HG03139 (cell line): ENCODE results near the gene PALD1.
"Not testable (repeated sequence)": the region's sequence is repeated elsewhere in the genome, so short reads cannot be mapped to it uniquely, and the experiment has no call there.

Source experiments
- ATAC-seq: cut with Tn5 transposase; IDR thresholded peaks from one replicate; pipeline ENCODE4 v1.9.1; 2021; ENCODE audit not compliant: unreplicated experiment

The PALD1 gene

DNA sequence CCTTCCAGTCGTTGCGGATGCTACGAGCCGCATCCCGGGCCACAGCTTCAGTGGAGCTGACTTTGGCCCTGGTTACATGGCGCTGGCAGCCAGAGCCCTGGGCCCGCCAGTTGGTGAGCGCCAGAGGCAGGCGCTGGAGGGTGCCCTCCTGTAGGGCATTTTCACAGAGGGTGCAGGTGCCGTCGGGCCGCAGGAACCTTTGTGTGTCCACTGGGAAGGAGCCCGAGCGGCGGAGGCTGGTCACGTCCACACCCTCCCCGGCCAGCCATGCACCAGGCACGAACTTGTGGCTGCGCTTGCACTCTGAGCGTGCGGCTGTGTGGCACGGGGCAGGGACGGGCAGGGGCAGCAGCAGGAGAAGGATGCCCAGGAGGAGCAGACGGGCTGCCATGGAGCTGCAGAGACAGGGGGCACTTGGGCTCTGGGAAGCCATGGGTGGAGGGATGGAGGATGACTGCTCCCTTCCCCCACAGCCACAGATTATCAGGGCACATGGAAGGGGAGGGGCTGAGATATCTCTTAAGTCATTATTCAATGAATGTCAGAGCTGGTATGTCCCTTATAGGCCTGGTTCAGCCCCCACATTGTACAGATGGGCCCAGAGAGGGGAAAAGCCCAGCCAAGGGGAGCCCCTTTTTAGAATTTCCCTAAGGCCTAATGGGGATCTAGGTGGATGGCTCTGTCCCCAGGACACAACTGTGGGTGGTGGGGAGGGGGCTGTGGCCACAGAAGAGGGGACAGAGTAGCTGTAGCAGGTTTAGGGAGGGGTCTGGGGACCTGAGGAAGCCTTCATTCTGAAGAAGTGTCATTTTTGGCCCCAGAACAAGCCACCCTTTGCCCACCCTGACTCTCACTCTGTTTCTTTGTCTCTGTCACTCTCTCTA is 122.2 kb downstream of the PALD1 start:
- no peak for ATAC-seq

DNA sequence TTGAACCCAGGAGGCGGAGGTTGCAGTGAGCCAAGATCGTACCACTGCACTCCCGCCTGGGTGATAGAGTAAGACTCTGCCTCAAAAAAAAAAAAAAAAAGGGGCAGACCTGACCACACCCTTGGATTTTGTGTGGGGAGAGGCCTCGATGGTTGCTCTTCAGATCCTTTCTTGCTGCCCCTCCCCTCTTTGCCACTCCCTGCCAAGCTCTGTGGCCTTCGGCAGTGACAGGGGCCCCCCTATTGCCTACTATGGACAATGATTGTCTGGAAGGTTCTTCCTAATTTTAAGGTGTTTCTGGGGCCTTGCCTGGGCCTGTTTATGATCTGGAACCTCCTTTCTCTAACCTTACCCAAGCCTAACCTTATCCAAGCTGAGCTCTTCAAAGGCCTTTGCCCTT is 123.2 kb downstream of the PALD1 start:
- no peak for ATAC-seq

DNA sequence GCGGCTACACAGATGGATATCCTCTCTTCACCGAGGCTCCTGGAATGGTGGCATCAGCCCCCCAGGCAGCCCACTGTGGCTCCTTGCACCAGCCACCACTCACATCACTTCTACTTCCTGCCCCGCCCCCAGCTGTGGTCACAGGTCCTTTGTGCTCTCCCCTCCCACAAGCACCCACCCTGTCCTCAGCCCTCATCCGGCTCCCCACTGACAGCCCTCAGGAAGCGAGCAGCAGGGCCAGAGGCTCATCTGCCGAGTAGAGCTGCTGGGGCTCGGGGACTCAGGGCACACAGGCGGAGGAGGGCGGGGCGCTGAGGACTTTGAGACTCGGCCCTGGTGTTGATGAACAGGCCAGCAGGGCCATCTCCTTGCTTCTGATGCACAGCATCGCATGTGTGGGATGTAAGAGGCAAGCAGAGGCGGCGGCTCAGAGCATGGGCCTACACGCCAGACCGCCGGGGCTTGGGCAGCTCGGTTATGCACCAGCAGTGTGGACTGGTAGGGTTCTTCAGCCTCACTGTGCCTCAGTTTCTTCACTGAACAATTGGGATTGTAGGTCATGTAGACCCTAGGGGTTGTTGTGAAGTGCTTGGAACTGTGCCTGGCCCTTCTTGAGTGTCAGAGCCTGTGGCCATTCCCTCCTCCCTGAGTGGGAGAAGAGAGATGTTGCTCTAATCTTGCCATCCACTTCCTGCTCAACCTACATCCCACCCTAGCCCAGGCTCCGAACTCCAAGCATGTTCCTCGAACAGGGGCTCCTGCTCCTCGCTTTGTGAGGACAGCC is 124.3 kb downstream of the PALD1 start, which contains the start of gene PRF1:
TSS of gene PRF1 (minus strand) at position 77 of the 784 bp plus-strand sequence. CDS start 1,839 bp downstream, outside the sequence.
- ATAC-seq: no peak

DNA sequence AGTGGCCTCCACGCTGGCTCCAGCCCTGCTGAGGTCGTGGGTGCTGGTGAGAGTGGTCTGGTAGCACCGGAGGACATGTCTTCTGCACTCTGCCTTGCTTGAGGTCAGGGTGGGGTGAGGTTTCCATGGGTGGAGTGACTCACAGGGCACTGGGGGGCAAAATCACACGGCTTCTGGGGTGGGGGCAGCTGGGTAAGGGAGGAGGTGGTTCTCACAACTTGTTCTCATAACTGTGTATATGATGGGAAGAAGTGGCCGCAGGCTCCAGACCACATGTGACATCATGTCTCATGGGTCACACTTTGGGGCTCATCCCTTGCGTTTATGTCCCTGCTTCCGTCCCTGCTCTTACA is 124.9 kb downstream of the PALD1 start:
- no peak for ATAC-seq

DNA sequence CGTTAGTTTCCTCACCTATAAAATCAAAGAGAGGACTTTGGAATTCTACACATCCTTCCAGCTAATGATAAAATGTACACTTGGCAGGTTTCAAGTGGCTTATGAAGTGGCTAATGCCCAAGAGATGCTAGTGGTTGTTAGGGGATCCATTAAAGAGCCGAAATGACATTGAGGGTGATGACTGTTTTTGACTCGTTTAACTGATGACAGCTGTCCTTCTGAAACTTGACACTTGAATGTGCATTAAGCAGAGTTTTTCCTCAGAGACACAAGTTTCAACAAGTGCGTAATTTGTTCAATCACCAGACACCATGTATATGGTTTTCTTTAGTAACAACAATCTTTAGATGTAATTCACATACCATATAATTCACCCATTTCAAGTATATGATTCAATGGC is 125.5 kb downstream of the PALD1 start:
- ATAC-seq: no peak

DNA sequence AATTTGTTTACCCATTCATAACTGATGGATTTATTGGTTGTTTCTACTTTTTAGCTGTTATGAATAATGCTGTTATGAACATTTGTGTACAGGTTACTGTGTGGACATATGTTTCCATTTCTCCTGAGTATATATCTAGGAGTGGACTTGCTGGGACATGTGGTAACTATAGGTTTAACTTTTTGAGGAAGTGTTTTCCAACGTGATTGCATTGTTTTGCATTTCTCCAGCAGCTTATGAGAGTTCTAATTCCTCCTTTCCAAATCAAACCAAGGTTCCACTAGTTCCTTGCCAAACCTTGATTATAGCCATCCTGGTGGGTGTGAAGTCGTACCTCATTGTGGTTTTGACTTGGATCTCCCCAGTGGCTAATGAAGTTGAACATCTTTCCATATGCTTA is 126.6 kb downstream of the PALD1 start:
- no peak for ATAC-seq

DNA sequence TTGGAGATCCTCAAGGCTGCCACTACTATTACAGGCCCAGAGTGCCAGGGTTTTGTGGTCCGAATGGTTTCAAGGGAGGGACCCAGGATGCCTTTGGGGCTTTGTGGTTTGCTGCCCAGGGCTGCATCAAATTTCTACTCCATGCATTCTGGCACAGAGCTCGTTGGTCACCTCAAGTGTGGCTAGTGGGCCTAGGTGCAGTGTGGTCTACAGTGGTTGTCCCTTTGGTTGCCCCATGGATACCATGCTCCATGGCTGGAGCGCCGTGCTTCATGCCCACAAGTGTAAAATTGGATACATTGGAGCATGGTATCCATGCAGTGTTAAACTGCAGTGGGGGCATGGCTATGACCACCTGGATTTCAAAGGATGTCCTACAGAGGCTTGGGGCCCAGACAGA is 129.4 kb downstream of the PALD1 start:
- ATAC-seq: no peak

DNA sequence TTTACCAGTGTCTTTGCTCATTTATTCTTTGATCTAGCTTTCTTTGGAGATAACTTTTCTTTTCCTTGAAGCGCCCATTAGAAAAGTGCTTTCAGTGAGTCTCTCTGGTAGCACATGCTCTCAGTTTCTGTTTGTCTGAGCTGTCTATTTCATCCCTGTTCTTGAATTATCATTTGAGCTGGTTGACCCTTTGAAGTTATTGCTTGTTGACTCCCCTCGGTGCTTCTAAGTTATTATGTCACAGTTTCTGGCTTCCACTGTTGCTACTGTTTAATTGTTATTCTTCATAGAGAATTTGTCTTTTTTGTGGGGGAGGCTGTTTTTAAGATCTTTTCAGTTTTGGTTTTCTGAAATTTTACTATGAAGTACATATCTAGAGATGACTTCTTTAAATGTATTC is 135.4 kb downstream of the PALD1 start:
- ATAC-seq: no peak

DNA sequence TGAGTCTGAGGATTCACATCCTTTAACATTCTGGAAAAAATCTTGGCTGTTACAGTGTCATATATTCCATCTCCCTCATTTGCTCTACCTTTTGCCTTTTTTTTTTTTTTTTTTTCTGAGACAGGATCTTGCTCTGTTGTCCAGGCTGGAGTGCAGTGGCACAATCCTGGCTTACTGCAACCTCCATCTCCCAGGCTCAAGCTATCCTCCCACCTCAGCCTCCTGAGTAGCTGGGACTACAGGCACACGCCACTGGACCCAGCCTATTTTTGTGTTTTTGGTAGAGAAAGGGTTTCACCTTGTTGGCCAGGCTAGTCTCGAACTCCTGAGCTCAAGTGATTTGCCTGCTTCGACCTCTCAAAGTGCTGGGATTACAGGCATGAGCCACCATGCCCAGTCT is 135.8 kb downstream of the PALD1 start:
- not testable (repeated sequence) for ATAC-seq

DNA sequence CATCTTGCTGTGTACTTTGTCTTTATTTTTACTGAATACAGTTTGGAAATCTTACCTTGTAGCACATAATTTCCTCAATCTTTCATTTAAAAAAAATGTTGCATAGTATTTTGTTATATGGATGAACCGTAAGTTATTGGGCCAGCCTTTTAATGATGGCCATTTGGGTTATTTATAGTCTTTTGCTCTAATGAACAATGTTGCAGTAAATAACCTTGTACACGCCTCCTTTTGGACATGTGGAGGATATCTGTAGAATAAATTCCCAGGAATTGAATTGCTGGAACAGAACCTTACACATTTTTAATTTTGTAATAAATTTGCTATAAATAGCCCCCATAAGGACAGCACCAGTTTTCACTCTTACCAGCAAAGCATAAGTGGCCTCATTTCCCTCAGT is 136.6 kb downstream of the PALD1 start:
- ATAC-seq: no peak

DNA sequence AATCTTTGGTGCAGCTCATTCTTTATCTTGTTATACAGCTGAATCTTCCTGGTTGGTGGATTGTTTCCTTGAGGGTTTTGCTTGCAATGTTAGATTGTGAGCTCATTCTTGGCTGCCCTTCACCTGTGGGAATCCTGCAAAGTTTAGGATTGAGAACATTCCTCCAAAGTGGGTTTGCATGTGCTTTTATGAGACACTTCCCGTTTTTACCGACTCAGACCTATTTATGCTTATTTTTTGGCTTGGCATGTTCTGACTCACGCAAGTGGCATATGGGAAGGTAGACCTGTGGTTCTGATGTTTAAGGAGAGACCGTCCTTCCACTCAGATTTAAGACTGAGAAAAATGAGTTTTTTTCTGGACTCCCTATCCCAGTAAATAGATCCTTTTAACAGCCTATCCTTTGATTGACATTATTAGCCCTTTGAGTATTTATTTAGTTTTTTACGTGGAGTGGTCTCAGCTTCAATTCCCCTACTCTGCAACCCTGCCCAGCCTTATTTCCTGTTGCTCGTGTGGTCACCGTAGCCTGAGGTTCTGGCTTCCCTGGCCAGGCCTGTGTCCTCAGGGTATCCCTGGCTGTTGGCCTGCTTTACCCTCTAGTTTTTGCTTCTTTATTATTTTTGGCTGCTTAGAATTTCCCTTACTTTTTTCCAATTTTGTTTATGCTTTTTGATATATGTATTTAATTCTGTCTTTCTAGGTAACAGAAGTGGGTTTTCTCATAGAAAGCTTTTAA is 137.4 kb downstream of the PALD1 start:
- ATAC-seq: no peak

DNA sequence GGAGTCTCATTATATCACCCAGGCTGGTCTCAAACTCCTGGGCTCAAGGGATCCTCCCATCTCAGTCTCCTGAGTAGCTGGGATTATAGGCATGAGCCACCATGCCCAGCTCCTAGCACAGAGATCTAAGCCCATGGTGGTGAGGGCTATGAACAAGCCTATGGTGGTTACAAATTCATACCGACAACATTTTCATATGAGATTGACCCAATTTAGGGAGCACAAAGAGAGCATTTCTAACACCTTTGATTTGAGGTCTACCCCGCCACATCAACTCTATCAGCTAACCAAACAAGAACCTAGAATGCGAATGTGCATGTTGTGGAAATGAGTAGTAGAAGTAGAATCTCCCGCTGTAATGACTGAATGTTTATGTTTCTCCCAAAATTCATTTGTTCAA is 138.2 kb downstream of the PALD1 start:
- no peak for ATAC-seq
